HepG2 (cell line): Measurements from ENCODE around the gene FAM131C.

Source experiments
- ATF1 ChIP-seq: IDR thresholded peaks from 2 replicates; pipeline ENCODE4 v1.6.1; 2016; ENCODE audit warnings: mild to moderate bottlenecking, control low read depth
- CEBPG ChIP-seq: IDR thresholded peaks from 2 replicates; pipeline ENCODE4 v1.6.1; 2016
- ETV6 ChIP-seq: sonication (generic); formaldehyde crosslinking; conservative IDR thresholded peaks from 2 replicates; pipeline ENCODE4 v1.4.0; 2020; ENCODE audit warnings: missing genetic modification reagents
- HDAC1 ChIP-seq: sonication (generic); formaldehyde crosslinking; IDR thresholded peaks from 2 replicates; pipeline ENCODE4 v1.5.1; 2020; ENCODE audit warnings: mild to moderate bottlenecking, missing genetic modification reagents
- ZNF138 ChIP-seq: sonication (generic); formaldehyde crosslinking; IDR thresholded peaks from 2 replicates; pipeline ENCODE4 v1.5.0; 2020; ENCODE audit warnings: mild to moderate bottlenecking, low read depth, missing genetic modification reagents
- ZNF878 ChIP-seq: sonication (generic); formaldehyde crosslinking; IDR thresholded peaks from 2 replicates; pipeline ENCODE4 v1.8.1; 2023; ENCODE audit warnings: mild to moderate bottlenecking, missing genetic modification reagents, moderate library complexity
- TF ChIP-seq, protein P1 (sequence below): sonication (generic); formaldehyde crosslinking; IDR thresholded peaks from 2 replicates; pipeline ENCODE4 v1.8.0; 2022; ENCODE audit warnings: mild to moderate bottlenecking, missing genetic modification reagents; ENCODE audit not compliant: insufficient replicate concordance

DNA sequence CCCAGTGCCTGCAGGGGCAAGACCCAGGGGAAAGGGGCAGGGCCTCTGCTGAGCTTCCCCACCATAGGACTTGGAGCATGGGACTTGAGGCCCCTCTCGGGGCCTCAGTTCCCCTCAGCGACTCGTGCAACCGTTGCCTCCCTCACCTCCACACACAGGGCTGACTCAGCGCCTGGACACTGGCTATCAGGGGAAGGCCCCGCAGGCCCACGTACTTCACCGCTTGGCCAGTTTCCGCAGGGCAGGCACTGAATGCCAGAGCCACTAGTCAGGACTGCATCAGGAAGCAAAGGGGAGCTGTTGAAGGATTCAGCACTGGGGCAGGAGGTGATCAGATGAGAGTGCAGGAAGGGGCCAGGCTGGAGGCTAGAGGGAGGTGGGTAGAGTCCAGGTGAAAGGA is 15.5 kb upstream of the FAM131C start:
- TF ChIP-seq ETV6 (CRISPR knock-in tag) (no peak), HDAC1 (CRISPR knock-in tag) (no peak), ZNF878 (CRISPR knock-in tag) (no peak), ATF1 (CRISPR knock-in tag) (no peak), ZNF138 (no peak), CEBPG (CRISPR knock-in tag) (no peak)
- TF ChIP-seq, protein P1, sequence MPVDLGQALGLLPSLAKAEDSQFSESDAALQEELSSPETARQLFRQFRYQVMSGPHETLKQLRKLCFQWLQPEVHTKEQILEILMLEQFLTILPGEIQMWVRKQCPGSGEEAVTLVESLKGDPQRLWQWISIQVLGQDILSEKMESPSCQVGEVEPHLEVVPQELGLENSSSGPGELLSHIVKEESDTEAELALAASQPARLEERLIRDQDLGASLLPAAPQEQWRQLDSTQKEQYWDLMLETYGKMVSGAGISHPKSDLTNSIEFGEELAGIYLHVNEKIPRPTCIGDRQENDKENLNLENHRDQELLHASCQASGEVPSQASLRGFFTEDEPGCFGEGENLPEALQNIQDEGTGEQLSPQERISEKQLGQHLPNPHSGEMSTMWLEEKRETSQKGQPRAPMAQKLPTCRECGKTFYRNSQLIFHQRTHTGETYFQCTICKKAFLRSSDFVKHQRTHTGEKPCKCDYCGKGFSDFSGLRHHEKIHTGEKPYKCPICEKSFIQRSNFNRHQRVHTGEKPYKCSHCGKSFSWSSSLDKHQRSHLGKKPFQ (CRISPR knock-in tag): no peak
